Thoracic aorta (tissue), 2 donors: ENCODE results near the gene PROM1. TPM values are rescaled to one million over a fixed set of nuclear protein-coding genes. Genes with fewer than 3 reads are reported as not detected.

ENCODE experiments used
- ATAC-seq: fragments of 150-250 bp; one replicate; pipeline ENCODE4 v1.8.0; 2017; ENCODE audit warnings: low read depth; ENCODE audit not compliant: insufficient number of reproducible peaks, low FRiP score
- DNase-seq: peaks from one replicate; pipeline ENCODE4 v3.0.0-alpha.2; 2020; ENCODE audit warnings: low spot score
- H3K27ac ChIP-seq, 2 donors: fragments of 200-600 bp; sonication (generic); 1 replicate in 1 of 2; 2 replicates in 1 of 2; pipeline ENCODE4 v1.5.1; 2016; ENCODE audit warnings: mild to moderate bottlenecking in 2 of 2, moderate library complexity in 2 of 2
- H3K27me3 ChIP-seq: fragments of 200-600 bp; sonication (generic); replicated peaks from 2 replicates; pipeline ENCODE4 v1.6.0; 2016; ENCODE audit warnings: mild to moderate bottlenecking; ENCODE audit not compliant: insufficient read depth
- H3K36me3 ChIP-seq: fragments of 200-600 bp; sonication (generic); one replicate; pipeline ENCODE4 v1.5.1; 2016
- H3K4me1 ChIP-seq, 2 donors: fragments of 200-600 bp; sonication (generic); 1 replicate in 1 of 2; 2 replicates in 1 of 2; pipeline versions ENCODE4 v1.5.1 to v1.6.0; 2016; ENCODE audit warnings: low read depth in 2 of 2, mild to moderate bottlenecking in 1 of 2; ENCODE audit not compliant: control insufficient read depth in 1 of 2
- H3K4me3 ChIP-seq: fragments of 200-600 bp; sonication (generic); 2 replicates; pipeline ENCODE4 v1.5.1; 2016; ENCODE audit warnings: mild to moderate bottlenecking
- H3K9me3 ChIP-seq: fragments of 200-600 bp; sonication (generic); 2 replicates; pipeline ENCODE4 v1.5.1; 2016
- total RNA-seq, 2 donors: library from RNA; depleted of rRNA; stranded (reverse); fragments of >200 nt; gene quantifications; one replicate each; pipeline versions ENCODE4 v1.1.0 to v1.2.3, GENCODE V29; 2016
- TF ChIP-seq, protein P1 (sequence below): fragments of 200-600 bp; sonication (generic); IDR thresholded peaks from one replicate; pipeline ENCODE4 v1.5.1; 2019; ENCODE audit warnings: antibody characterized with exemption

PROM1 gene
- total RNA-seq, 2 donors from 2014 or later = 3.2 to 7.1 TPM

DNA sequence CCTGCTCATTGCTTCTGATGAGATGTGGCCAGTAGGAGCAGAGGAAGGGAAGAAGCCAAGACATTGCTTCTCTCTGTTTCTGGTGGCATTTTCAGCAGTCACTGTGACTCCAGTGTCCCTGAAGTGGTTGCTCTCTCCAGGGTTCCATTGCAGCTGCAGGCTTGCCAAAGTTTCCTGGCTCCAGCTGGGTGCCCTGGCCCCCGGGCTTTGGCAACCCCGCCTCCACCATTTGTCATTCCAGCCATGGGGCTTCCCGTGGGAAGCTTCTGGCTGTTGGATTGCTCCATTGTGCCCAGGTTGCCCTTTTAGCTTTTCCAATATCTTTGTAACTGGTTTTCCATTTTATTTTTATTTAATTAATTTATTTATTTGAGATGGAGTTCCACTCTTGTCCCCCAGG is 158.0 kb downstream of the PROM1 start:
- H3K27ac ChIP-seq = no peak overlapping the region
- no peak for ATAC-seq
- no peak for DNase-seq
- no peak overlapping the region for H3K4me3 ChIP-seq
- H3K9me3 ChIP-seq = no peaks in the 10 kb centered on the region
- H3K27me3 ChIP-seq = no peaks in the 10 kb centered on the region
- peaks cover 0 to 3% of the 10 kb centered on the region in 2 donors for H3K4me1 ChIP-seq
- TF ChIP-seq, protein P1, sequence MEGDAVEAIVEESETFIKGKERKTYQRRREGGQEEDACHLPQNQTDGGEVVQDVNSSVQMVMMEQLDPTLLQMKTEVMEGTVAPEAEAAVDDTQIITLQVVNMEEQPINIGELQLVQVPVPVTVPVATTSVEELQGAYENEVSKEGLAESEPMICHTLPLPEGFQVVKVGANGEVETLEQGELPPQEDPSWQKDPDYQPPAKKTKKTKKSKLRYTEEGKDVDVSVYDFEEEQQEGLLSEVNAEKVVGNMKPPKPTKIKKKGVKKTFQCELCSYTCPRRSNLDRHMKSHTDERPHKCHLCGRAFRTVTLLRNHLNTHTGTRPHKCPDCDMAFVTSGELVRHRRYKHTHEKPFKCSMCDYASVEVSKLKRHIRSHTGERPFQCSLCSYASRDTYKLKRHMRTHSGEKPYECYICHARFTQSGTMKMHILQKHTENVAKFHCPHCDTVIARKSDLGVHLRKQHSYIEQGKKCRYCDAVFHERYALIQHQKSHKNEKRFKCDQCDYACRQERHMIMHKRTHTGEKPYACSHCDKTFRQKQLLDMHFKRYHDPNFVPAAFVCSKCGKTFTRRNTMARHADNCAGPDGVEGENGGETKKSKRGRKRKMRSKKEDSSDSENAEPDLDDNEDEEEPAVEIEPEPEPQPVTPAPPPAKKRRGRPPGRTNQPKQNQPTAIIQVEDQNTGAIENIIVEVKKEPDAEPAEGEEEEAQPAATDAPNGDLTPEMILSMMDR = no peak
- no peaks in the 10 kb centered on the region for H3K36me3 ChIP-seq

DNA sequence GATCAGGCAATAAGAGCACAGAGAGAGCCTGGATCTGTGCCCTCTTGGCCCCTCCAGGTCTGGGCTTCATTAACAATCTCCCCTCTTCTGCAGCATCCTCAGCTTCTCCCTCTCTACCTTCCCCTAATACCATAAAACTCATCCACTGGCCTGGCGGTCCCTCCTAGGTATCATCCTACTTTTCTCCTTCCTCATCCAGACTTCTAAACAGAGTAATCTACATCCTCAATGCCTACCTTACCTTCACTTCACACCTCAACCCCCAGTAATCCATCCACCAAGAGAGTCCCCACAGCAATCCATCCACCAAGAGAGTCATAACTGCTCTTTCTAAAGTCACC is 162.3 kb downstream of the PROM1 start:
- no peaks in the 10 kb centered on the region for H3K27me3 ChIP-seq
- H3K4me3 ChIP-seq = no peak overlapping the region
- H3K9me3 ChIP-seq = no peaks in the 10 kb centered on the region
- ATAC-seq = no peak
- TF ChIP-seq, protein P1 = no peak
- H3K36me3 ChIP-seq = no peaks in the 10 kb centered on the region
- no peak overlapping the region for H3K27ac ChIP-seq
- no peak for DNase-seq
- H3K4me1 ChIP-seq = peaks cover 0 to 9% of the 10 kb centered on the region in 2 donors

DNA sequence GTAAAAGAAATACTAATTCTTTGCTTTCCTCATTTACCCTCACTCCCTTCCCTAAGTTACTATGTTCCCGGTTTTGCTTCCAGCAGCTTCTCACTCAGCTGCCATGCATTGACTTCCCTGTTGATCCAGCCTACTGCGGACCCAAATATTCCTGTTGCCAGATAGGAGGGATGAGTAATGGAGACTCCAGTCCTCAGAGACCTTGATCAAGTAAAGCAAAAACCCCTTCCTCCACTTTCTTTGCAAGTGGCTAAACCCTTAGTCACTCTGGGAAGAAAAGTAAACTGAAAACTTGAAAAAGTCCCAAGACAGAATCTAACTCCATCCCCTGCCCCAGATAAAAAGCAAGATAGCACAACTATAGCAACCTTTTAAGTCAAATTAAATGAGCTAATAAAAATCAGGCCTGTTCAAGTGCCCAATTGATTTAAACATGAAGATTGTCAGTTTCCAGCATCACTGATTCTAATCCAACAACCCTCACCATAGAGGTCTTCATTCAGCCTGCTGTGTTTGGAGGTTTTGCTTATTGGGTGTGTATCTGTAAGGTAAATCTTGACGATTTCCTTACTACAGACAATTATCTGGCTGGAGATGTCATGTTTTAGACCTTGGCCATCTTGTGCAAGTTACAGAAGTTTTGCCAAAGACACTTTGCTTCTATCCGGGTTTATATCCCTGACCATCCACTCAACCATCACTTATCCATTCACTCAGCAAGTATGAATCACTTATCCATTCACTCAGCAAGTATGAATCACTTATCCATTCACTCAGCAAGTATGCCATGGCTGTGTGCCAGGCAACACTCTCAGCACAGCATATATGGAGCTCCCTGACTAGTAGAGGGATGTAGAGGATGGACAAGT is 162.9 kb downstream of the PROM1 start:
- ATAC-seq = no peak
- H3K27ac ChIP-seq = peak overlapping the region; percentile 4 to 20
- DNase-seq = peak; percentile 83
- H3K36me3 ChIP-seq = no peaks in the 10 kb centered on the region
- peaks cover 0 to 9% of the 10 kb centered on the region in 2 donors for H3K4me1 ChIP-seq
- no peaks in the 10 kb centered on the region for H3K27me3 ChIP-seq
- no peak overlapping the region for H3K4me3 ChIP-seq
- no peaks in the 10 kb centered on the region for H3K9me3 ChIP-seq
- TF ChIP-seq, protein P1 = no peak

DNA sequence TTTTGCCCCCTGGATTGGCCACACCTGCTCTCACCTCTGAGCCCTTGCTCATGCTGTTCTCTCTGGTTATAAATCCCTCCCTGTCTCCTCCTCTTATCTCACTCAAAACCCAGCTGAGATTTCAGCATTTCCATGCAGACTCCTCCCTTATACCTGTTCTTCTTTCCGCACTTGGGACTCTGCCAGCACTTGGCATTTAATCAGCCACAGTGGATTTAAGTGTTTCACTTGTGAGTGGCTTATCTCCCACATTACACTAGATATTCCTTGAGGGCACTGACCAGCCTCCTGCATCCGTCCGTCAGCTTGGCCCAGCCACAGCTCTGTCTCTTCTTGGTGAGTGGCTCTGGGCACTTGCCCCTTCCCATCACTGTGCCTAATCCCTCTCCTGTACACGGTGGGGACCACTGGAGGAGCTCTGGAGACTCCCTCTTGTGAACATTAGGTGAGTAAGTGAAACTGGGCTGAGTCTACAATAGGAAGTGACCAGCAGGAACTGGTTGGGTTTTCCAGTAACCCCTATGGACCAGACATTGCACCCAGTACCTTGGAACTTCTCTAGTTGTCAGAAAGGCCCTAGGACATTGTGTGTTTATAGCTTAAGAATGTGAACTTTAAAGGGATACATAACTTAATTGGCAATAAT is 165.2 kb downstream of the PROM1 start:
- no peak overlapping the region for H3K4me3 ChIP-seq
- H3K9me3 ChIP-seq = no peaks in the 10 kb centered on the region
- no peaks in the 10 kb centered on the region for H3K36me3 ChIP-seq
- peaks cover 0 to 9% of the 10 kb centered on the region in 2 donors for H3K4me1 ChIP-seq
- no peaks in the 10 kb centered on the region for H3K27me3 ChIP-seq
- TF ChIP-seq, protein P1 = no peak
- H3K27ac ChIP-seq = no peak overlapping the region
- ATAC-seq (no peak), DNase-seq (no peak)

Other genes starting within 250 kb of the PROM1 start
- gene FGFBP1, start 145.3 kb downstream of the PROM1 start, total RNA-seq = not detected
- gene FGFBP2, start 120.8 kb downstream of the PROM1 start, total RNA-seq = not detected
- 10 to 100 TPM; 34.4 to 36.0 TPM for gene TAPT1, start 142.4 kb upstream of the PROM1 start, total RNA-seq